Tibial nerve (tissue), 4 donors: ENCODE data around the gene SALL1. TPM values are rescaled to one million over a fixed set of nuclear protein-coding genes. Genes with fewer than 3 reads are reported as not detected.

Source experiments
- DNase-seq, 2 donors: peaks; one replicate each; pipeline ENCODE4 v3.0.0-alpha.2; 2019; ENCODE audit warnings: low spot score in 2 of 2
- H3K27ac ChIP-seq, 4 donors: fragments of 200-600 bp; sonication (generic) in 3 of 4; one replicate each; pipeline ENCODE4 v1.5.1; 2017 to 2019; ENCODE audit warnings: mild to moderate bottlenecking in 1 of 4
- H3K27me3 ChIP-seq, 2 donors: fragments of 200-600 bp; sonication (generic) in 1 of 2; one replicate each; pipeline versions ENCODE4 v1.5.1 to v1.6.0; 2017 to 2019
- H3K36me3 ChIP-seq, 3 donors: fragments of 200-600 bp; sonication (generic); one replicate each; pipeline ENCODE4 v1.5.1; 2018 to 2019
- H3K4me1 ChIP-seq, 4 donors: fragments of 200-600 bp; sonication (generic) in 3 of 4; one replicate each; pipeline ENCODE4 v1.5.1; 2017 to 2019
- H3K4me3 ChIP-seq, 4 donors: fragments of 200-600 bp; sonication (generic) in 3 of 4; one replicate each; pipeline ENCODE4 v1.5.1; 2017 to 2019; ENCODE audit warnings: mild to moderate bottlenecking in 1 of 4, moderate library complexity in 1 of 4
- H3K9me3 ChIP-seq, 4 donors: fragments of 200-600 bp; sonication (generic) in 3 of 4; one replicate each; pipeline ENCODE4 v1.5.1; 2017 to 2019
- EP300 ChIP-seq, 2 donors: sonication (generic); formaldehyde crosslinking; IDR thresholded peaks; one replicate each; pipeline ENCODE4 v1.6.1; 2017; ENCODE audit warnings: antibody characterized with exemption in 2 of 2, mild to moderate bottlenecking in 1 of 2
- POLR2A ChIP-seq, 2 donors: fragments of 450-650 bp; IDR thresholded peaks; one replicate each; pipeline ENCODE4 v1.6.1; 2017; ENCODE audit warnings: antibody characterized with exemption in 2 of 2, mild to moderate bottlenecking in 2 of 2, moderate library complexity in 2 of 2
- WGBS, 2 donors: methylation state at CpG; one replicate each; pipeline ENCODE4 v1.1.5; 2018; 5-methylcytosine and 5-hydroxymethylcytosine counted together
- total RNA-seq, 4 donors: library from RNA; depleted of rRNA; stranded (reverse); fragments of >200 nt; gene quantifications; one replicate each; pipeline ENCODE4 v1.1.0, GENCODE V29; 2016
- TF ChIP-seq, protein P1 (sequence below), 5 experiments: fragments of 200-600 bp in 3 of 5; fragments of 450-650 bp in 2 of 5; sonication (generic) in 3 of 5; IDR thresholded peaks; one replicate each; pipeline ENCODE4 v1.5.1; 2016 to 2019; ENCODE audit warnings: antibody characterized with exemption in 5 of 5, mild to moderate bottlenecking in 3 of 5, moderate library complexity in 2 of 5

The SALL1 gene
- total RNA-seq: 1 to 10 TPM in 1 of 4 donors, under 1 TPM in 3; 0.21 to 1.4 (median 0.26) TPM

GRCh38 chr16:51150888-51151320, at the start of gene SALL1:
Gene SALL1, minus strand, starts transcription at chr16:51151270. Its CDS starts 29 bp downstream, at chr16:51151241.
- Histone ChIP-seq H3K4me3 (peak within 1 kb of the TSS; percentile 26 to 53 (median 34)), H3K27me3 (peaks cover 0 to 93% of the 10 kb centered on the region in 2 donors), H3K36me3 (no peaks in the 10 kb centered on the region), H3K4me1 (peaks cover 0 to 57% (median 14%) of the 10 kb centered on the region in 4 donors), H3K27ac (peak within 1 kb of the TSS in 3 of 4 donors; percentile 11 to 74 (median 40)), H3K9me3 (no peaks in the 10 kb centered on the region)
- WGBS, 2 donors: 1% methylated on average over 37 to 38 of the region's 38 CpGs
- no peak for TF ChIP-seq EP300 (IDR thresholded peaks at IDR 0.05)
- no peak for TF ChIP-seq POLR2A (IDR thresholded peaks at IDR 0.05)
- TF ChIP-seq, protein P1, sequence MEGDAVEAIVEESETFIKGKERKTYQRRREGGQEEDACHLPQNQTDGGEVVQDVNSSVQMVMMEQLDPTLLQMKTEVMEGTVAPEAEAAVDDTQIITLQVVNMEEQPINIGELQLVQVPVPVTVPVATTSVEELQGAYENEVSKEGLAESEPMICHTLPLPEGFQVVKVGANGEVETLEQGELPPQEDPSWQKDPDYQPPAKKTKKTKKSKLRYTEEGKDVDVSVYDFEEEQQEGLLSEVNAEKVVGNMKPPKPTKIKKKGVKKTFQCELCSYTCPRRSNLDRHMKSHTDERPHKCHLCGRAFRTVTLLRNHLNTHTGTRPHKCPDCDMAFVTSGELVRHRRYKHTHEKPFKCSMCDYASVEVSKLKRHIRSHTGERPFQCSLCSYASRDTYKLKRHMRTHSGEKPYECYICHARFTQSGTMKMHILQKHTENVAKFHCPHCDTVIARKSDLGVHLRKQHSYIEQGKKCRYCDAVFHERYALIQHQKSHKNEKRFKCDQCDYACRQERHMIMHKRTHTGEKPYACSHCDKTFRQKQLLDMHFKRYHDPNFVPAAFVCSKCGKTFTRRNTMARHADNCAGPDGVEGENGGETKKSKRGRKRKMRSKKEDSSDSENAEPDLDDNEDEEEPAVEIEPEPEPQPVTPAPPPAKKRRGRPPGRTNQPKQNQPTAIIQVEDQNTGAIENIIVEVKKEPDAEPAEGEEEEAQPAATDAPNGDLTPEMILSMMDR (IDR thresholded peaks at IDR 0.05): no peak
- no peak for DNase-seq

DNA sequence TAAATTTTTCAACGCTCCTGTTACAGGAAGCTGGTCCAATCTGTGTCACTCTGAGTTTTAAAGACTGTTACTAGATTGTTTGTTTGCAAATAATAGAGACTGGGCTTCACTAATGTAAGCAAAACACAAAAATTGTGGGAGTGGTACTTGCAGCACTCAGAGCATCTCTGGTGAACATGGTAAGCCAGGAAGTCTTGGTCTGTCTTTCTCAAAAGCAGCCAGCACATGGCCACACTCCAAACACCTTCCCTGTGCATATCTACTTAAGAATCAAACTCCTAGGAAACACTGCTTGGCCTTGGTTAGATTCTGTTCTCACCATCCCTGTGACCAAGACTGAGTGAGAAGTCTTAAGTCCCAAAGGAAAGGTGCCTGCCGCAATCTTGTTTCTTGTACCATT, 49.7 kb upstream of the SALL1 start:
- Histone ChIP-seq H3K9me3 (peaks cover 0 to 19% (median 0%) of the 10 kb centered on the region in 4 donors), H3K4me3 (no peak overlapping the region), H3K27me3 (no peaks in the 10 kb centered on the region), H3K27ac (no peak overlapping the region), H3K36me3 (no peaks in the 10 kb centered on the region), H3K4me1 (no peaks in the 10 kb centered on the region)
- WGBS, 2 donors: 43 to 80% methylated on average over 2 of the region's 2 CpGs
- DNase-seq: no peak
- TF ChIP-seq POLR2A (IDR thresholded peaks at IDR 0.05) (no peak), EP300 (IDR thresholded peaks at IDR 0.05) (no peak)
- TF ChIP-seq, protein P1 (IDR thresholded peaks at IDR 0.05): no peak

GRCh38 chr16:51197953-51198748, 47.1 kb upstream of the SALL1 start:
- 75 to 78% methylated on average over 8 of the region's 8 CpGs for WGBS, 2 donors
- TF ChIP-seq, protein P1 (IDR thresholded peaks at IDR 0.05): no peak
- TF ChIP-seq EP300 (IDR thresholded peaks at IDR 0.05) (no peak), POLR2A (IDR thresholded peaks at IDR 0.05) (no peak)
- Histone ChIP-seq H3K27me3 (no peaks in the 10 kb centered on the region), H3K9me3 (peaks cover 0 to 19% (median 0%) of the 10 kb centered on the region in 4 donors), H3K36me3 (no peaks in the 10 kb centered on the region), H3K27ac (no peak overlapping the region), H3K4me1 (no peaks in the 10 kb centered on the region), H3K4me3 (no peak overlapping the region)
- no peak for DNase-seq

- Histone ChIP-seq H3K36me3 (no peaks in the 10 kb centered on the region), H3K27ac (no peak overlapping the region), H3K9me3 (no peaks in the 10 kb centered on the region), H3K4me3 (no peak overlapping the region), H3K27me3 (no peaks in the 10 kb centered on the region), H3K4me1 (no peaks in the 10 kb centered on the region)
- 91 to 96% methylated on average over 3 of the region's 3 CpGs for WGBS, 2 donors
- no peak for DNase-seq
- TF ChIP-seq POLR2A (IDR thresholded peaks at IDR 0.05) (no peak), EP300 (IDR thresholded peaks at IDR 0.05) (no peak)
- TF ChIP-seq, protein P1 (IDR thresholded peaks at IDR 0.05): no peak
Observed at GRCh38 chr16:51193879-51194278, 42.8 kb upstream of the SALL1 start.

- TF ChIP-seq, protein P1 (IDR thresholded peaks at IDR 0.05): no peak
- no peaks in the 10 kb centered on the region for H3K4me1 ChIP-seq
- DNase-seq: no peak
- peaks cover 0 to 3% of the 10 kb centered on the region in 2 donors for H3K27me3 ChIP-seq
- no peak overlapping the region for H3K4me3 ChIP-seq
- no peaks in the 10 kb centered on the region for H3K9me3 ChIP-seq
- H3K36me3 ChIP-seq: no peaks in the 10 kb centered on the region
- H3K27ac ChIP-seq: no peak overlapping the region
- WGBS, 2 donors: 10 to 18% methylated on average over 8 of the region's 8 CpGs
Observed at GRCh38 chr16:51184702-51185433, 33.8 kb upstream of the SALL1 start.
